Measurements from ENCODE around the gene AARS2.

AARS2 gene

DNA sequence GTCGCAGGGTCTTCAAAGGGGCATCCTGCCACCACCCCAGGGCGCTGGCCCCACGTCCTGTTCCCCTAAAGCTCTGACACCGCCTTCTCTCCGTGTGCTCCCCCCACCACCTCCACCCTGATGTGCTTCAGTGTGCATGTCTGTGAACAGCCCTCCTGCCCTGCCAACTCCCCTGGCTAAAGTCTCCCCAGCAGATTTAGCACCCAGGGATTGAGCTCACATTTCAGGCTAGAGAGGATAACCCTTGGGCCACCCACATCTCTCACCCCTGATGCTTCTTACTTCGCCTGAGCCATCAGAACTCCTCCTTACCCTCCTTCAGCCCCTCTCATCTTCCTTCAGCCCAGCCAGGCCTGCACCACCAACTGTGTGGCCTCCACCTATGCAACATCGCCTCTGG lies 35.4 kb downstream of the AARS2 start:
- peaks cover 1% of the 10 kb centered on the region; the same call in 1 of the 2 replicates for H3K27me3 ChIP-seq (ENCODE audit: control insufficient read depth, insufficient read depth, low read length)
- WGBS (ENCODE audit: insufficient coverage, insufficient read length): no CpG with 5 or more reads among the region's 7 CpGs
- H3K9me3 ChIP-seq (ENCODE audit: control insufficient read depth, insufficient read depth, low read length): no peaks in the 10 kb centered on the region
- H3K36me3 ChIP-seq (ENCODE audit: control insufficient read depth, insufficient read depth, low read length): peaks cover 3% of the 10 kb centered on the region; the same call in 1 of the 2 replicates
- no peak overlapping the region for H3K4me3 ChIP-seq (ENCODE audit: low read length)
- no peak overlapping the region for H3K27ac ChIP-seq (ENCODE audit: low read length)
- no peak for DNase-seq (ENCODE audit: low read depth, low spot score)
- H3K4me1 ChIP-seq (ENCODE audit: control insufficient read depth, insufficient read depth, low read length): peaks cover 8% of the 10 kb centered on the region

- no peak overlapping the region for H3K4me3 ChIP-seq (ENCODE audit: low read length)
- peaks cover 3% of the 10 kb centered on the region; the same call in 1 of the 2 replicates for H3K36me3 ChIP-seq (ENCODE audit: control insufficient read depth, insufficient read depth, low read length)
- WGBS (ENCODE audit: insufficient coverage, insufficient read length): no CpG with 5 or more reads among the region's 23 CpGs
- no peak overlapping the region for H3K27ac ChIP-seq (ENCODE audit: low read length)
- DNase-seq (ENCODE audit: low read depth, low spot score): no peak
- peaks cover 1% of the 10 kb centered on the region; the same call in 1 of the 2 replicates for H3K27me3 ChIP-seq (ENCODE audit: control insufficient read depth, insufficient read depth, low read length)
- H3K9me3 ChIP-seq (ENCODE audit: control insufficient read depth, insufficient read depth, low read length): no peaks in the 10 kb centered on the region
- H3K4me1 ChIP-seq (ENCODE audit: control insufficient read depth, insufficient read depth, low read length): peaks cover 8% of the 10 kb centered on the region
These were observed 36.2 kb downstream of the AARS2 start for GRCh38 chr6:44276667-44277640.

GRCh38 chr6:44275749-44276648 lies 37.1 kb downstream of the AARS2 start:
- peaks cover 3% of the 10 kb centered on the region; the same call in 1 of the 2 replicates for H3K36me3 ChIP-seq (ENCODE audit: control insufficient read depth, insufficient read depth, low read length)
- H3K4me3 ChIP-seq (ENCODE audit: low read length): no peak overlapping the region; the same call in 1 of the 2 replicates
- no CpG with 5 or more reads among the region's 109 CpGs for WGBS (ENCODE audit: insufficient coverage, insufficient read length)

DNA sequence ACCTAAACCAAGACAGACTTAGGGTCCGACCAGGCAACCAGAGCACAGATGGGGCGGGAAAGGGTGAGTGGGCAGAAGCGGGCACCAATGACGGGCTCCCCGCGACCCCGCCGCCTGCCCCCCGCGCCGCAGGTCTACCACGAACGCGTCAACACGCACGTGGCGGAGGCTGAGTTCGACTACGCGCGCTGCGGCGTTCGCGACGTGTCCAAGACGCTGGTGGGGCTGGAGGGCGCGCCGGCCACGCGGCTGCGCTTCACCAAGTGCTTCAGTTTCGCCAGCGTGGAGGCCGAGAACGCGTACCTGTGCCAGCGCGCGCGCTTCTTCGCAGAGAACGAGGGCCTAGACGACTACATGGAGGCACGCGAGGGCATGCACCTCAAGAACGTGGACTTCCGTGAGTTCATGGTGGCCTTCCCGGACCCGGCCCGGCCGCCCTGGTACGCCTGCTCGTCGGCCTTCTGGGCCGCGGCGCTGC lies 37.8 kb downstream of the AARS2 start:
- no peak for DNase-seq (ENCODE audit: low read depth, low spot score)
- Histone ChIP-seq H3K4me1 (ENCODE audit: control insufficient read depth, insufficient read depth, low read length) (peaks cover 11% of the 10 kb centered on the region), H3K27ac (ENCODE audit: low read length) (no peak overlapping the region), H3K9me3 (ENCODE audit: control insufficient read depth, insufficient read depth, low read length) (no peaks in the 10 kb centered on the region), H3K27me3 (ENCODE audit: control insufficient read depth, insufficient read depth, low read length) (peaks cover 1% of the 10 kb centered on the region; the same call in 1 of the 2 replicates), H3K36me3 (ENCODE audit: control insufficient read depth, insufficient read depth, low read length) (peaks cover 3% of the 10 kb centered on the region; the same call in 1 of the 2 replicates), H3K4me3 (ENCODE audit: low read length) (no peak overlapping the region)
- WGBS (ENCODE audit: insufficient coverage, insufficient read length): no CpG with 5 or more reads among the region's 59 CpGs

More at GRCh38 chr6:44275749-44276648, 37.1 kb downstream of the AARS2 start:
- Histone ChIP-seq H3K27ac (ENCODE audit: low read length) (no peak overlapping the region), H3K9me3 (ENCODE audit: control insufficient read depth, insufficient read depth, low read length) (no peaks in the 10 kb centered on the region), H3K27me3 (ENCODE audit: control insufficient read depth, insufficient read depth, low read length) (peaks cover 1% of the 10 kb centered on the region; the same call in 1 of the 2 replicates), H3K4me1 (ENCODE audit: control insufficient read depth, insufficient read depth, low read length) (peaks cover 11% of the 10 kb centered on the region)
- DNase-seq (ENCODE audit: low read depth, low spot score): no peak

DNA sequence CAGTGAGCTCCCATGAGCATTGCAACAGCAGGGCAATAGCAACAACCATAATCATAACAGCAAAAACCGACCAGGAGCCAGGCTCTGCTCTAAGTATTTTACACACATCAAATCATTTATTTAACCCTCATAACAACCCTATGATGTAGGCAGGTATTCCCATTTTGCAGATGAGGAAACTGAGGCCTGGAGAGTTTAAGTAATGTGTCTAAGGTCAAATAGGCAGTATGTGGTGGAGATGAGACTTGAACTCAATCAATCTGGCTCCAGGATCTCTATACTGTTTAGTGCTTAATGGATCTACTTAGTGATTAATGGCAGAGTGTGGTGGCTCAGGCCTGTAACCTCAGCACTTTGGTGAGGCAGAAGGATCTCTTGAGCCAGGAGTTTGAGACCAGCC lies 39.5 kb downstream of the AARS2 start:
- no peak for DNase-seq (ENCODE audit: low read depth, low spot score)
- peaks cover 1% of the 10 kb centered on the region; the same call in 1 of the 2 replicates for H3K27me3 ChIP-seq (ENCODE audit: control insufficient read depth, insufficient read depth, low read length)
- peaks cover 12% of the 10 kb centered on the region for H3K4me1 ChIP-seq (ENCODE audit: control insufficient read depth, insufficient read depth, low read length)
- peaks cover 3% of the 10 kb centered on the region; the same call in 1 of the 2 replicates for H3K36me3 ChIP-seq (ENCODE audit: control insufficient read depth, insufficient read depth, low read length)
- no peaks in the 10 kb centered on the region for H3K9me3 ChIP-seq (ENCODE audit: control insufficient read depth, insufficient read depth, low read length)
- no peak overlapping the region for H3K4me3 ChIP-seq (ENCODE audit: low read length)
- no CpG with 5 or more reads among the region's 1 CpG for WGBS (ENCODE audit: insufficient coverage, insufficient read length)
- H3K27ac ChIP-seq (ENCODE audit: low read length): no peak overlapping the region

GRCh38 chr6:44272999-44273566 lies 40.1 kb downstream of the AARS2 start:
- Histone ChIP-seq H3K9me3 (ENCODE audit: control insufficient read depth, insufficient read depth, low read length) (no peaks in the 10 kb centered on the region), H3K27ac (ENCODE audit: low read length) (no peak overlapping the region), H3K36me3 (ENCODE audit: control insufficient read depth, insufficient read depth, low read length) (peaks cover 3% of the 10 kb centered on the region; the same call in 1 of the 2 replicates), H3K27me3 (ENCODE audit: control insufficient read depth, insufficient read depth, low read length) (peaks cover 1% of the 10 kb centered on the region; the same call in 1 of the 2 replicates), H3K4me1 (ENCODE audit: control insufficient read depth, insufficient read depth, low read length) (peaks cover 16% of the 10 kb centered on the region), H3K4me3 (ENCODE audit: low read length) (no peak overlapping the region)
- DNase-seq (ENCODE audit: low read depth, low spot score): no peak
- WGBS (ENCODE audit: insufficient coverage, insufficient read length): no CpG with 5 or more reads among the region's 23 CpGs

DNA sequence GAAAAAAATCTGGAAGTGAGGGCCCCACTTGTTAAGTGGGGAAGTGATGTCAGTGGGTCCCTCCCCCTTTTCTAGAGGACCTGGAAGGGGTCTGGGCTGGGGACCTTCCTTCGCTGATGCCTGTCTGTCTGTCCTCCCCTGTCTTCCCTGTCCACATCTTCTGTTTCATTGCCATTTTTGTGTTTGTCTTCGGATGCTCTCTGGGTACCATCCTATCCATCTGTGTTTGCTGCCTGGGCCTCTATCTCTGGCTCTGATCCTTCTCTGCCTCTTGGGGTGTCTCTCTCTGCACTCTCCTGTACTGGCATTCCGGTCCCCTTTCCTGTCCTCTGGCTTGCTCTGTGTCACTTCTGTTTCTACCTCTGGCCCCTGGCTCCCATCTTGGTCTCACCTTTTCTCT lies 40.6 kb downstream of the AARS2 start:
- no CpG with 5 or more reads among the region's 3 CpGs for WGBS (ENCODE audit: insufficient coverage, insufficient read length)
- H3K36me3 ChIP-seq (ENCODE audit: control insufficient read depth, insufficient read depth, low read length): peaks cover 3% of the 10 kb centered on the region; the same call in 1 of the 2 replicates
- H3K4me3 ChIP-seq (ENCODE audit: low read length): no peak overlapping the region
- no peaks in the 10 kb centered on the region for H3K9me3 ChIP-seq (ENCODE audit: control insufficient read depth, insufficient read depth, low read length)
- H3K27ac ChIP-seq (ENCODE audit: low read length): no peak overlapping the region
- H3K27me3 ChIP-seq (ENCODE audit: control insufficient read depth, insufficient read depth, low read length): peaks cover 1% of the 10 kb centered on the region; the same call in 1 of the 2 replicates
- no peak for DNase-seq (ENCODE audit: low read depth, low spot score)
- H3K4me1 ChIP-seq (ENCODE audit: control insufficient read depth, insufficient read depth, low read length): peaks cover 16% of the 10 kb centered on the region

GRCh38 chr6:44271914-44272313 lies 41.2 kb downstream of the AARS2 start:
- H3K27me3 ChIP-seq (ENCODE audit: control insufficient read depth, insufficient read depth, low read length): no peaks in the 10 kb centered on the region; the same call in 1 of the 2 replicates
- WGBS (ENCODE audit: insufficient coverage, insufficient read length): no CpG with 5 or more reads among the region's 3 CpGs
- H3K4me3 ChIP-seq (ENCODE audit: low read length): no peak overlapping the region
- peaks cover 3% of the 10 kb centered on the region; the same call in 1 of the 2 replicates for H3K36me3 ChIP-seq (ENCODE audit: control insufficient read depth, insufficient read depth, low read length)
- H3K9me3 ChIP-seq (ENCODE audit: control insufficient read depth, insufficient read depth, low read length): no peaks in the 10 kb centered on the region
- H3K4me1 ChIP-seq (ENCODE audit: control insufficient read depth, insufficient read depth, low read length): peaks cover 16% of the 10 kb centered on the region
- H3K27ac ChIP-seq (ENCODE audit: low read length): no peak overlapping the region
- DNase-seq (ENCODE audit: low read depth, low spot score): no peak

- Histone ChIP-seq H3K9me3 (ENCODE audit: control insufficient read depth, insufficient read depth, low read length) (no peaks in the 10 kb centered on the region), H3K36me3 (ENCODE audit: control insufficient read depth, insufficient read depth, low read length) (peaks cover 3% of the 10 kb centered on the region; the same call in 1 of the 2 replicates), H3K4me3 (ENCODE audit: low read length) (no peak overlapping the region; the same call in 1 of the 2 replicates), H3K4me1 (ENCODE audit: control insufficient read depth, insufficient read depth, low read length) (peaks cover 15% of the 10 kb centered on the region), H3K27me3 (ENCODE audit: control insufficient read depth, insufficient read depth, low read length) (no peaks in the 10 kb centered on the region; the same call in 1 of the 2 replicates), H3K27ac (ENCODE audit: low read length) (no peak overlapping the region)
- no CpG with 5 or more reads among the region's 6 CpGs for WGBS (ENCODE audit: insufficient coverage, insufficient read length)
- DNase-seq (ENCODE audit: low read depth, low spot score): no peak
These were observed 41.8 kb downstream of the AARS2 start for GRCh38 chr6:44271406-44271723.

Data from iPS DF 6.9 (cell line).